Esophagus squamous epithelium (tissue), 5 donors: ENCODE data around the gene MAD1L1. TPM values are rescaled to one million over a fixed set of nuclear protein-coding genes. Genes with fewer than 3 reads are reported as not detected.

Experiments
- DNase-seq: peaks from one replicate; lab custom pipeline; 2025; lab: John Stamatoyannopoulos, UW
- H3K27ac ChIP-seq, 4 donors: fragments of 200-600 bp; sonication (generic); one replicate each; pipeline ENCODE4 v1.5.1; 2016 to 2019; ENCODE audit warnings: mild to moderate bottlenecking in 1 of 4
- H3K27me3 ChIP-seq, 4 donors: fragments of 200-600 bp; sonication (generic); 1 replicate in 3 of 4; 2 replicates in 1 of 4; pipeline versions ENCODE4 v1.5.1 to v1.6.0; 2017 to 2021; ENCODE audit warnings: antibody characterized with exemption in 1 of 4
- H3K36me3 ChIP-seq, 3 donors: fragments of 200-600 bp; sonication (generic); one replicate each; pipeline ENCODE4 v1.5.1; 2016 to 2019
- H3K4me1 ChIP-seq, 3 donors: fragments of 200-600 bp; sonication (generic); one replicate each; pipeline ENCODE4 v1.5.1; 2017 to 2019
- H3K4me3 ChIP-seq, 4 donors: fragments of 200-600 bp; sonication (generic); 1 replicate in 3 of 4; 2 replicates in 1 of 4; pipeline ENCODE4 v1.5.1; 2016 to 2019; ENCODE audit warnings: mild to moderate bottlenecking in 2 of 4, moderate library complexity in 1 of 4
- H3K9me3 ChIP-seq, 3 donors: fragments of 200-600 bp; sonication (generic); one replicate each; pipeline ENCODE4 v1.5.1; 2016 to 2019
- CTCF ChIP-seq, 6 experiments: fragments of 450-650 bp in 4 of 6; fragments of 200-600 bp in 2 of 6; sonication (generic) in 2 of 6; IDR thresholded peaks; one replicate each; pipeline ENCODE4 v1.5.1; 2016 to 2019; ENCODE audit warnings: antibody characterized with exemption in 6 of 6, mild to moderate bottlenecking in 4 of 6, moderate library complexity in 4 of 6
- POLR2A ChIP-seq, 4 donors: fragments of 450-650 bp; IDR thresholded peaks; one replicate each; pipeline ENCODE4 v1.6.1; 2017; ENCODE audit warnings: antibody characterized with exemption in 4 of 4, mild to moderate bottlenecking in 4 of 4, moderate library complexity in 3 of 4
- WGBS, 2 donors: methylation state at CpG; one replicate each; pipeline ENCODE4 v1.1.5; 2018; 5-methylcytosine and 5-hydroxymethylcytosine counted together
- intact Hi-C: fragments of 100-400 bp; cut with DNase I; formaldehyde crosslinking; loops from one replicate; pipeline ENCODE4 v1.15.0; 2022
- total RNA-seq, 4 donors: library from RNA; depleted of rRNA; stranded (reverse); fragments of >200 nt; gene quantifications; one replicate each; pipeline ENCODE4 v1.1.0, GENCODE V29; 2016
- donor health status: DM: yes; HTN: yes; CAD: no.

Gene MAD1L1
- total RNA-seq, 4 donors from 2014 or later, result 16.6 to 40.4 (median 30.2) TPM

- DNase-seq, result no peak
- peak overlapping the region in 2 of 4 donors; percentile 2 to 25 for H3K27ac ChIP-seq
- peaks cover 0 to 26% (median 0%) of the 10 kb centered on the region in 3 donors for H3K36me3 ChIP-seq
- H3K4me1 ChIP-seq, result peaks cover 12 to 66% (median 20%) of the 10 kb centered on the region in 3 donors
- TF ChIP-seq POLR2A (IDR thresholded peaks at IDR 0.05), result no peak
- TF ChIP-seq CTCF (IDR thresholded peaks at IDR 0.05), result no peak
- intact Hi-C loops, result no loop called here
- H3K4me3 ChIP-seq, result no peak overlapping the region
- no peaks in the 10 kb centered on the region for H3K27me3 ChIP-seq
- WGBS, 2 donors, result 37 to 47% methylated on average over 7 of the region's 11 CpGs
- H3K9me3 ChIP-seq, result no peaks in the 10 kb centered on the region
Observed at GRCh38 chr7:2116989-2117591, 115.7 kb downstream of the MAD1L1 start.

GRCh38 chr7:2116448-2116810, 116.3 kb downstream of the MAD1L1 start:
- TF ChIP-seq CTCF (IDR thresholded peaks at IDR 0.05), result no peak
- TF ChIP-seq POLR2A (IDR thresholded peaks at IDR 0.05), result no peak

GRCh38 chr7:2115760-2116447, 116.8 kb downstream of the MAD1L1 start:
- DNase-seq, result no peak
- TF ChIP-seq POLR2A (IDR thresholded peaks at IDR 0.05) (no peak), CTCF (IDR thresholded peaks at IDR 0.05) (no peak)
- H3K9me3 ChIP-seq, result no peaks in the 10 kb centered on the region
- intact Hi-C loops, result no loop called here
- no peak overlapping the region for H3K4me3 ChIP-seq
- 56 to 69% methylated on average over 12 to 13 of the region's 25 CpGs for WGBS, 2 donors
- peaks cover 0 to 19% (median 0%) of the 10 kb centered on the region in 3 donors for H3K36me3 ChIP-seq
- H3K27me3 ChIP-seq, result no peaks in the 10 kb centered on the region
- peak overlapping the region in 1 of 4 donors; percentile 25 for H3K27ac ChIP-seq
- H3K4me1 ChIP-seq, result peaks cover 12 to 70% (median 23%) of the 10 kb centered on the region in 3 donors

More at GRCh38 chr7:2116448-2116810, 116.3 kb downstream of the MAD1L1 start:
- no peaks in the 10 kb centered on the region for H3K27me3 ChIP-seq
- peak overlapping the region in 1 of 4 donors; percentile 25 for H3K27ac ChIP-seq
- DNase-seq, result no peak
- H3K4me3 ChIP-seq, result no peak overlapping the region
- H3K9me3 ChIP-seq, result no peaks in the 10 kb centered on the region
- intact Hi-C loops, result no loop called here
- WGBS, 2 donors, result 57 to 69% methylated on average over 8 to 9 of the region's 9 CpGs
- peaks cover 0 to 24% (median 0%) of the 10 kb centered on the region in 3 donors for H3K36me3 ChIP-seq
- peaks cover 12 to 70% (median 20%) of the 10 kb centered on the region in 3 donors for H3K4me1 ChIP-seq

GRCh38 chr7:2114926-2115759, 117.6 kb downstream of the MAD1L1 start:
- TF ChIP-seq POLR2A (IDR thresholded peaks at IDR 0.05), result no peak
- TF ChIP-seq CTCF (IDR thresholded peaks at IDR 0.05), result no peak
- Histone ChIP-seq H3K27me3 (no peaks in the 10 kb centered on the region), H3K4me1 (peaks cover 12 to 70% (median 29%) of the 10 kb centered on the region in 3 donors), H3K27ac (no peak overlapping the region), H3K4me3 (no peak overlapping the region), H3K9me3 (no peaks in the 10 kb centered on the region), H3K36me3 (peaks cover 0 to 16% (median 0%) of the 10 kb centered on the region in 3 donors)
- DNase-seq, result no peak
- intact Hi-C loops, result no loop called here
- 90 to 100% methylated on average over 1 to 4 of the region's 49 CpGs for WGBS, 2 donors
